GM18951 (cell line): ENCODE measurements around the gene DMD.

Experiments used
- POLR2A ChIP-seq: IDR thresholded peaks from 4 replicates; pipeline ENCODE4 v1.6.1; 2011; ENCODE audit warnings: mild to moderate bottlenecking; ENCODE audit not compliant: insufficient read length, insufficient read depth; ENCODE audit errors: extremely low read depth
- in situ Hi-C: fragments of 300-500 bp; cut with MboI; formaldehyde crosslinking; loops from one replicate; pipeline ENCODE4 v1.12.0; 2022; ENCODE audit warnings: low sequenced_read_pairs, mixed read lengths, inconsistent platforms; ENCODE audit not compliant: unreplicated experiment

DMD gene

GRCh38 chrX:31820430-31821210 is 1390.7 kb downstream of the DMD start:
- no peak for TF ChIP-seq POLR2A
- in situ Hi-C loops = no loop called here

- TF ChIP-seq POLR2A = no peak
- in situ Hi-C loops = no loop called here
Measured at GRCh38 chrX:31819455-31819854, 1391.9 kb downstream of the DMD start.

DNA sequence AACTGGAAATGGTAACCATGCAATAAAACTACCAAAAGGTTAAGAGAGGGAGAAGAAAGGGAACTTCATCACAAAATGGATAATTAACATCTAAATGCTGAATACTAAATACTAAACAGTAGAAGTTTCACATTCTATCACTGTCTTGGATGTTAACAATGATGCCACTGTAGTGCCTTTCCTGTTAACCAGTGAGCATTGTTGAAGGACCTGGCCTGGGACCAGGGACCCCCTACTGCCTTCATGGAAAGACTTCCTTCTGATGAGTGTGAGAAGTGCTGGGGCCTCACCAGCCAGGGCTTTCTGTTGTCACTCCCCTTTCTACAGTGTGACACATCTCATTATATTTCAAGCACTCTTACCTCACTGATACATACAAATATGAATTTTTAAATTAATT is 1400.2 kb downstream of the DMD start:
- in situ Hi-C loops = no loop called here
- TF ChIP-seq POLR2A = no peak

DNA sequence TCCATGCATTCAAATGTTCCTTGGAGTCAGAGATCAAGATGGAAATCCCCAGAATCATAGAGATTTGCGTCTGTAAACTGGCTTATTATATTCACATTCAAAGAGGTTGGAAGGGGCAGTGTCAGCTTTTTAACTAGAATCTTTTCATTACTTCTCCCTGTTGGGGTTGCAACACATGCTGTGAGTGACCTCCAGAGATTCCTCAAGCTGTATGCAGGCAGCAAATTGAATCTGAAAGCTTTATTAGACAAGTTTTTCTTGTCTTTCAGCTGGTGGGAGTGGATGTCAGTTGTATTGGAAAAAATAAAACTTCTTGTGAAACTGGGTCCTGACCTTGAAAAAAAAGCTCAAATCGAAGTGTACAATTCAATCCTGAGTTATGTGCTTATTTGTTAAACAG is 1403.0 kb downstream of the DMD start:
- in situ Hi-C loops = no loop called here

GRCh38 chrX:31807165-31807564 is 1404.2 kb downstream of the DMD start:
- in situ Hi-C loops = no loop called here
- TF ChIP-seq POLR2A = no peak

More for the DNA sequence above, 1403.0 kb downstream of the DMD start:
- TF ChIP-seq POLR2A = no peak

DNA sequence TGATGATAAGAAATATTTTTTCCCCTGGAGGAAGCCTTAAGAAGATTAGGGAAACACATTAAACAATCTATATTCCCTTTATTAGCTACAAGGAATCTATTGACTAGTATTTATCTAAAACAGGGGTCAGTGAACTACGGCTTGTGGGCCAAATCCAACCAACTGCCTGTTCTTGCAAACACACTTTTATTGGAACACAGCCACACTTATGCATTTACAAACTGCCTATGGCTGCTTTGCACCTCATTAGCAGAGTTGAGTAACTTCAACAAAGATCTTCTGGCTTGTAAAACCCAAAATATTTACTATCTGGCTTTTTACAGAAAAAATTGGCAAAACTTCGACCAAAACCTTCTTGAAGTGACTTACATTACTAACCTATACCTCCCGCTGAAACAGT is 1405.6 kb downstream of the DMD start:
- in situ Hi-C loops = no loop called here
- TF ChIP-seq POLR2A = no peak

GRCh38 chrX:31800219-31800618 is 1411.1 kb downstream of the DMD start:
- in situ Hi-C loops = no loop called here
- no peak for TF ChIP-seq POLR2A

- in situ Hi-C loops = no loop called here
- TF ChIP-seq POLR2A = no peak
Measured at GRCh38 chrX:31796624-31797023, 1414.7 kb downstream of the DMD start.

GRCh38 chrX:31747411-31747810 is 1463.9 kb downstream of the DMD start:
- no peak for TF ChIP-seq POLR2A
- in situ Hi-C loops = no loop called here

DNA sequence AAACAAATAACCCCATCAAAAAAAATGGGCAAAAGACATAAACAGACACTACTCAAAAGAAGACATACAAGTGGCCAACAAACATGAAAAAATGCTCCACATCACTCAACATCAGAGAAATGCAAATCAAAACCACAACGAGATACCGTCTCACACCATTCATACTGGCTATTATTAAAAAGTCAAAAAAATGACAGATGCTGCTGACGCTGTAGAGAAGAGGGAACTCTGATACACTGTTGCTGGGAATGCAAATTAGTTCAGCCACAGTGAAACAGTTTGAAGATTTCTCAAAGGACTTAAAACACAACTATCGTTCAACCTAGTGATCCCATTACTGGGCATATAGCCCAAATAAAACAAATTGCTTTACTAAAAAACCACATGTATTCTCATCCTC is 1468.3 kb downstream of the DMD start:
- TF ChIP-seq POLR2A = no peak
- in situ Hi-C loops = no loop called here

DNA sequence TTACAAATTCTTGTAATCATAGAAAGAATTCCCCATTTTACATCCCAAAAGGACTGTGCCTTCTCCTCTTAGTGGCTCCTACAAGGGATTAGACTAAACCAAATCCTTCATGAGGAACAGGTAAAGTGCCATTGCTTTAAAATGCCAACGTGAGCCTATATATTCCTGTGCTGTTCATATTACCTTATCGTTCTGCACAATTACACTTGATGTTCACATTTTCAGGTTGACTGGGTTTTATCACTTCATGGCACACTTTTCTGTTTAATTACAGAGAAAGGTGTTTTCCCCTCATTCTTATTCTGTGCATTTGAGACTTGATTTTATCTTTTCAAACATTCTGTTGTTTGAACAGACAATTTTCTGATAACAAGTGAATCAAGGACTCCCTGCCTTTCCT is 1493.9 kb downstream of the DMD start:
- no peak for TF ChIP-seq POLR2A
- in situ Hi-C loops = no loop called here

DNA sequence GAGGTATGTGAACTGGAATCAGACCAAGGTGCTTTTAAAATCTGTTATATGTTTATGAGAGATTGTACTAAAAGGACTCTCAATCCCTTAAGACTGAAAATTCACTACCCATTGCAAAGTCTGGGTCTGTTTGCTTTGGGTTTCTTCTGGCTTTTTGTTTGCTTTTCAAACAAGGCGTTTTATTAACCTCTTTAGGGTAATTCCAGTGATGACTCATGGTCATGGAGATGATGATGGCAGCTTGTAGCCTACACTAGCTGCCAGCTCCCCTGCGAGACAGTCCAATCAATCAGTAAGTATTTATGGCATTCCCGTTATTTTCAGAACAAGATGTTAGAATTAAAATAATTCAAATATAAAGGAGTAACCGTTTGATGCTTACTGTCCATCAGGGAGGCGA is 1495.7 kb downstream of the DMD start:
- no peak for TF ChIP-seq POLR2A
- in situ Hi-C loops = no loop called here

GRCh38 chrX:31714797-31715196 is 1496.6 kb downstream of the DMD start:
- in situ Hi-C loops = no loop called here
- TF ChIP-seq POLR2A = no peak

DNA sequence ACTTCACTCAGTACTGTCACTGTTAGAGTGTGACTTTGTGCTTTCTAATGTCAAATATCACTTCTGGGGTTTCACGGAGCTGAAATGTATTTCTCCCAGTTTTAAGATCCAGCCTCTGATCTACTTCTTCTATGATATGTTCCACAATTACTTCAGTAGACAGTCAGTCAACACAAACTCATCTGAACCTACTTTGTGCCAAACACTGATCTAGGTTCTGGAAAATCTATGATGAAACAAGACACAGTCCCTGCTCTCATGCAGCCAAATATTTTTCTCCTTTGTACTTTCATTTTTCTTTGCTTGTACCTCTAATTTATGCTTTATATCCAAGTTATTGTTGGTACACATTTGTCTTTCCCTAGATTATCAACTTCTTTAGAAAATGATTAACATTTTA is 1498.2 kb downstream of the DMD start:
- no peak for TF ChIP-seq POLR2A
- in situ Hi-C loops = no loop called here
